ENCODE data around the gene RHEX.
A peak's percentile ranks its signal among the peaks of the same experiment; 100 is the strongest.
"Not testable (repeated sequence)": the region's sequence is repeated elsewhere in the genome, so short reads cannot be mapped to it uniquely, and the experiment has no call there.

Gene RHEX, protein sequence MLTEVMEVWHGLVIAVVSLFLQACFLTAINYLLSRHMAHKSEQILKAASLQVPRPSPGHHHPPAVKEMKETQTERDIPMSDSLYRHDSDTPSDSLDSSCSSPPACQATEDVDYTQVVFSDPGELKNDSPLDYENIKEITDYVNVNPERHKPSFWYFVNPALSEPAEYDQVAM

DNA sequence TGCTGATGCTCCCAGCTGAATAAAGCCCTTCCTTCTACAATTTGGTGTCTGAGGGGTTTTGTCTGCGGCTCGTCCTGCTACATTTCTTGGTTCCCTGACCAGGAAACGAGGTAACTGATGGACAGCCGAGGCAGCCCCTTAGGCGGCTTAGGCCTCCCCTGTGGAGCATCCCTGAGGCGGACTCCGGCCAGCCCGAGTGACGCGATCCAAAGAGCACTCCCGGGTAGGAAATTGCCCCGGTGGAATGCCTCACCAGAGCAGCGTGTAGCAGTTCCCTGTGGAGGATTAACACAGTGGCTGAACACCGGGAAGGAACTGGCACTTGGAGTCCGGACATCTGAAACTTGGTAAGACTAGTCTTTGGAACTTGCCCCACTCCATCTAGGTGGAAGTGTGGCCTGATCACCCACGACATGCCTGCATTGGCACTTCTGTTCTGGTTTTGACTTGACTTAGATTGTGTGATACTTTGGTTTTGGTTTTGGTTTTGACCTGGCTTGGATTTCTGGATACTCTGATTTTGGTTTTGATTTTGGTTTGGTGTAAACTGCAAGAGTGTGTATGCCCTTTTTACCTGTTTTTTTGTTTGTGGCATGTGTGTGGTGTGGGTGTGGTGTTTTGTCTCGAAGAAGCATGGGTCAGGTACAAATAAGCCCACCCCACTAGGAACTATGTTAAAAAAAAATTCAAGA lies at the start of gene RHEX:
RHEX (plus strand) TSS at position 255 of the 692 bp plus-strand sequence. CDS start 44,656 bp downstream, outside the sequence.
- DNase-seq (ENCODE audit: low spot score), result not testable (repeated sequence)

DNA sequence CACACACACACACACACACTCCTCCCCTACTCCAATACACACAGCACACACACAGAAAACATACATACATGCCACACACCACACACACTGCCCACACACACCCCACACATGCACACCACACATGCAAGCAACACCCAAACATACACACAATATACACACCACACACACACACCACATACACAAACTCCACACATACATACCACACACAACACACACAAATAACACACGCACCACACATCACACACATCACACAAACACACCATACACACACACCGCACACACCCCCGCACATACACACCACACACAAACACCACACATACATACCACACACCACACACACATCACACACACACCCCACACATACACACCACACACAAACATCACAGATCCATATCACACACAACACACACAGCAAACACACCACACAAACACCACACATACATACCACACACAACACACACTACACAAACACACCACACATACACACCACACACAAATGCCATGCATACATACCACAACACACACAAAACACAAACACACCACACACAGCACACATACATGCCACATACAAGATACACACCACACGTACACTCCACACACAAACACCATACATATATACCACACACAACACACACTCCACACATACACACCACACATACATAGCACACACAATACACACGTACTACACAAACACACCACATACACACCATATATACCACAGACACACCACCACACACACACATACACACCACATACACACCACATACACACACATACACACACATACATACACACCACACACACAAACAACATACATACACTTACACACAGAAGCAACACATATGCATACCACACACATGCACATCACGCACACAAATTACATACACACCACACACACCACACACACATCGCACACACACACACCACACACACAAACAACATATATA lies 48.8 kb upstream of the RHEX start:
- DNase-seq (ENCODE audit: low spot score), result no peak

DNA sequence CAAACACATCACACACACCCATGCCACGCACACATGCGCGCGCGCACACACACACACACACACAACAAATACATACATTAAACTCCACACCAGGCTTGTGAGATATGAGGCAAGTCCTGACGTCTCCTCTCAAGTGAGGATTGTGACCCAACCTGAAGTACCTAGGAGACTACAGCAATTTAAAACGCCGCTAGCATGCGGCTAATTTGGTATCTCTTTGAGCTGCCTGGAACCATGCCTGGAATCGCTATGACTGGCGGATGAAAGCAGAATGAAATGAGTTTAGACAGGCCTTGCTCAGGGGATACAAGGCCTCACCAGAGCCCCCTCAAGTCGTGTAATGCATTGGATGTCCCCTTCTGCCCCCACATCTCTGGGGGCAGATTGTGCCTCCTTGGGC lies 48.1 kb upstream of the RHEX start:
- no peak for DNase-seq (ENCODE audit: low spot score)

DNA sequence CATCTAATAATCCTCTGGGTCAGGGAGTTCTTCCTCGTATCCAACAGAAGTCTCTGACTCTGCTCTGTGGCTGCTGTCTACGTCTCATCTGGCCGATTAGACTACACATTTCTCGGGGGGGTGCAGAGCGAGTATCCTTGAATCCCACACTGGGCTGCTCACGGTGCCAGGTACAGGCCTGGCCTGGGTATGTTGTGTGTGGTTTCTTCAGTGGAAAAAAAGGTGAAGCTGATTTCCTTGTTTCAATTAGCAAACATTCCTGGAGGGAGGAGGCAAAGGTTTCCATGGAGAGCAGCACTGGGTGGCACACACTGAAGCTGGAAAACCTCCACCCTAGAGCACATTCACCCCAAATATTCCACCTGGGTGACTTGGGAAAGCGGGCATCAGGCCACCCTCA lies 47.7 kb upstream of the RHEX start:
- no peak for DNase-seq (ENCODE audit: low spot score)

DNA sequence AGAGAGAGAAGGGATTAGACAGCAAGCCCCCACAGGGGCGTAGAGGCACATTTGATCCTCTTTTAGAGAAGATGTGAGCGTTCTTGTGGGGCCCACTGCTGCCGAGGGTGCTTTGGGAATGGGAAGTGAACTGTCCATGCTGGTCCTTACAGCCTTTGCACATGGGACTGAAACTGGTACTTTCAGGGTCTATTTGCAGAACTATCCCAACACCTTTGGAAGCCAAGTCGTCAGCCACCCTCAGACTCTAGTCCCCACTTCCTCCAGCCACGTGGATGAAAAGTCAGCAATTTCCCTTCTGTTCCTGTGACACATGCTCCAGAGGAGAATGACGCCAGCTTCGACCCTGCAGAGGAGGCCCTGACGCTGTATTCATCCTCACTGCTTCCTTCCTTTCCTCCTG lies 47.2 kb upstream of the RHEX start:
- DNase-seq (ENCODE audit: low spot score), result no peak

DNA sequence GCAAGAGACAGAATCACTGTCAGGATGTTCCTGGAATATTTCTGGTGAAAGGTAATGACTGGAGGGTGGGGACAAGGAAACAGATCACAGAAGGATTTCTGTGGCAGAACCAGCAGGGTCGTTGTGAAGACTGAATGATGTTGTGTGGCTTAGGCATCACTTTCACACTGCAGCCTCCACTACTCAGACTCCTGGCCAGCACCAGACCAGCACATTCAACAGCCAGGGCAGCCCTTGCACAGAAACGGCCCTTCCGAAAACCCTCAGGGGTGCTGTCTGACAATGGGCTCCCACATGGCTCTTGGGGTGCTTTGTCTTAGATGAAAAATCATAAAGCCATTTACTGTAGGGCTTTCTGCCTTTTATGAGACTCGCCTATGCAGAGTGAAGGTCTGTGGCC lies 46.0 kb upstream of the RHEX start:
- no peak for DNase-seq (ENCODE audit: low spot score)

DNA sequence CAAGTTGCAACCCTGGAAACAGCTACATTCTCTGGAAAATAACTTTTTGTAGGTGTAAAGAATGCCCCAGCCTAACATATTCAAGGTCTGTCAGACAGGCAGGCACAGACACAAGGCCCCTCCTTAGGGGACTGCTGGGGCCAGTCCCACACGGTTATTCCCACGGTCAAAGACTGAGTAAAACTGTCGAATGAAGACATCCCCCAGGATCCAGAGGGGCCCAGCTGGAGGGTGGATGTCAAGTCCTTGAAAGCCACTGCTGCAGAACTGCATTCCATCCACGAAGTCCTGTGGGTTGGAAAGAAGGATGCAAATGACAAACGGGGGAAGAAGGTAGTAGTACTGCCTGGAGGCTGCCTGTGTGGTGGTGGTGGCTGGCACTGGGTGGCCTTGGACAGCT lies 42.9 kb upstream of the RHEX start:
- DNase-seq (ENCODE audit: low spot score), result no peak

DNA sequence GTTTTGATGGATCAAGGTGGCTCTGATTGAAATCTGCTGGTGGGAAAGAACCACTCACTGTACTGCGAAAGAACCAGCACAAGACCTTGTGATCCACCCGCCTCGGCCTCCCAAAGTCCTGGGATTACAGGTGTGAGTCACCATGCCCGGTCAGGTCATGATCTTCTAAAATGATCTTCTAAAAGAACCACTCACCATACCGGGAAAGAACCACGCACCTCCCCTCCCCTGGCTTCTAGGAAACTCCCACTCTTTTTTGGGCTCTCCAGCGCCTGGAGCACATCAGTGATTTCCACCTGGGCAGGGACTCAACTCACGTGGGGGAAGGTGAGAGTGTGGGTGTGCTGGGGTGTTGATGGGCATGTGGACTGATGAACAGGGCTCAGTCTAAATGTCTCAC lies 41.9 kb upstream of the RHEX start:
- DNase-seq (ENCODE audit: low spot score), result no peak

DNA sequence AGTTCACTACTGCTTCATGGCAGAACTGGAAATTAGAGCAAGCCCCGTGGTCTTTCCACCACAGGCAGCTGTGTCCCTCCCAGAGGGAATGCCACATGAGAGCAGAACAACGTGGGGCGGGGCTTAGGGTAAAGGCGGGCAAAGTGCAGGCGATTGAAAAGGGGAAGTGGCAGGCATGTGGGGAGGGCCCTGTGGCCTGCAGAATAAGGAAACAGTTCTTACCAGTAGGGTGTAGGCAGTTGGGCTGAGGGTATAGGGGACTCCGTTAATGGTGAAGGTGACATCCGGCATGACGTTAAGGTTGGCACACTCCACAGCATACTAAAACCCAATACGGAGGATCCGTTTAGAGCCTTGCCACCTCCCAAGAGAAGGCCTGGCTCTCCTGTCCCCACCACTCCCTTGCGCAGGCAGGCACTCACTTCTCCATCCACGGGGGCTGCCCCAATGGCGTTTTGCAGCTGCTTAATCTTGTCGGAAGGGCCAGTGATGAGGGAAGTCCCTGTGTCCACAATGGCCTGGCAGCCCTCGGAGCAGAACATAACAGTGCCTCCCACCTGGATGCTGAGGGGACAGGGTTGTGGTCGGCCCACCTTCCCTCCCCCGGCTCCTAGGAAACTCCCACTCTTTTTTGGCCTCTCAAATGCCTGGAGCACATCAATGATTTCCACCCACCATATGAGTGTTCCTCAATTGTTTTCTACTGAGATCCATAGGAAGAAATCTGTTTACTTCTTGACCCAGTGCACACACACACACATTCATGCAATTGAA lies 40.7 kb upstream of the RHEX start:
- no peak for DNase-seq (ENCODE audit: low spot score)

DNA sequence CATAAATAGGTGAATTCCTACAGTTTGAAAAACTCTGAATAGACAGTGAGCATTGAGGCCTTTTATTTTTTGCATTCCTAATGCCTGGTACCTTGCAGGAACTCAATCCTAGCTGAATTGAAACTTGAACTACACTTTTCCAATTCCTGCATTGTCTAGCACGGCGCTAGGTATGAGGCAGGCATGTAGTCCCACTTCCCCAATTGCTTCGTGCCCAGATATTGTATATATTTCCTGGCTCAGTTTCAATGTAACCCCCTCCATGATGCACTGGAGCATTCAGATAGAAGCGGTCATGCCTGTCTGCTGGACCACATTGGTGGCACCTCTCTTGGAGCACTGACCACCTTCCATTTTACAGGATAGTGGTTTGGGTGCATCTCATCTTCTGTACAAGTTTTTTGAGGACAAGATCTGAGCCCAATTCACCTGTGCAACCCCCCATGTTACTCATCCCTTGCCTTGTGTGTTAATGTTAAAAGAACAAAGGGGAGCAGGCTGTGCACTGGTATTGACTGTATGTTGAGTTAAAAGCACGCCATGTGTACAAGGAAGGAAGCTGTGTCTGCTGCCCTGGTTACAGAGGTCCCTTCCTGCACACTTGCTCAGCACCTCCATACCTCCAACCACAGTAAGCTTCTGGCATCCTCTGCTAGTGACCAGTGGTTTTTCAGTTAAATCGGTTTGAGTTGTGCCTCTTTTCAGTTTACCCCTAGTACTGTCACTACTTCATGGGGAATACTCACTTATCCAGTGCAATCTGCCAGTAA lies 39.8 kb upstream of the RHEX start:
- no peak for DNase-seq (ENCODE audit: low spot score)

DNA sequence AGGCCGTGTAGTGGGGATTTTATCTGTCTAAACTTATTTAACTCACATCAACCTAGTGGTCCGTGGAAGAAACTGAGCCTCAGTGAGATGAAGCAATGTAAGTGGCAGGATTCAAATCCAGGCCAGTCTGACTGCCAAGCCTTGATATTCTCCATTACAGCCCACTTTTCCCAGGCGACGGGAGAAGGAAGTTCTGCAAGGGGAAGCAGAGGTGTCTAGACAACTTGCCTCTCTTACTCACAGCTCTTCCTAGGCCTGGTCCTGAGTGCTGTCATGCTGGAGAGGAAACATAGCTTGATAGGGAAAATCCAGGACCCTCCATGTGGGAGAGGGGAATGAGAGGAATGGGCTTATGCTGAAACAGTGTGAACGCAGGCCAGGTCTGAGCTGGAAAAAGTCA lies 38.4 kb upstream of the RHEX start:
- DNase-seq (ENCODE audit: low spot score), result no peak

DNA sequence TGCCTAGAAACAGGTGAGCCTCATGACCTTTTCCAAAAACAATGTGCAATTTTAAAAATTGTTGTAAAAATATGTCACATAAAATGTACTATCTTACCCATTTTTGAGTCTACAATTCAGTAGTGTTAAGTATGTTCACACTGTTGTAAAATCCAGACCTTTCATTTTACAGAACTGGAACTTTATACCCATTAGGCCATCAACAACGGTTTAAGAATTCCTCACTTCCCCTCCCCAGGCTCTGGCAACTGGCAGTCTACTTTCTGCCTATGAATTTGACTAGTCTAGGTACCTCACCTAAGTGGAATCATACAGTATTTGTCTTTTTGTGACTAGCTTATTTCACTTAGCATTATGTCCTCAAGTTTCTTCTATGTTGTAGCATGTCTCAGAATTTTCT lies 37.9 kb upstream of the RHEX start:
- DNase-seq (ENCODE audit: low spot score), result no peak

DNA sequence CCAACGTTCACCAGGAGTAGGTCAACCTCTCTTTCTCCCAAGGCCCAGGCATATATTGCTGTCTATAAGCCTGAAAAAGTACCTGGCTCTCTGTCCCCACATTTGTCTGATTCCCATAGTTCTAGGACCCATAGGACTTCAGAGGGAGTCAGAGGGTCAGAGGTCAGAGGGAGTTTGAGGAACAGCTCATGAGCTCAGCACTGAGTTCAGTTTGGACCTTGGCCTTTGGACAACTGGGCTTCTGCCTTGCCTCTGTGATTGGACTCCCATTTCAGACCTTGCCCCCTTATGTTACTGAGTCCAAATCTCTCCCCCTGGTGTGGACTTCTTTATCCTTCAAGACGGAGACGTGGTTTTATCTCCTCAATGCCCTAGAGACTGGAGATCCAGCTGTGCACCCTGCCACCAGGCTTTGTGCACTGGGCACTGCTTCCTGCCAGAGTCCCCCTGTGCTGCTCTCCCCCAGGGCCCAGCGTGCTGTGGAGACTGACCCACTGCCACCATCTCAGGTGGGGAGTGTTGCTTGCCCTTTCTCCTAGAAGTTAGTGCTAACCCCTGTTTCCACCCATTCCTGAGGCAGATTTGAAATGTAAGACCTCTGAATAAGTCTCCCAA lies 32.5 kb upstream of the RHEX start:
- DNase-seq (ENCODE audit: low spot score), result no peak

DNA sequence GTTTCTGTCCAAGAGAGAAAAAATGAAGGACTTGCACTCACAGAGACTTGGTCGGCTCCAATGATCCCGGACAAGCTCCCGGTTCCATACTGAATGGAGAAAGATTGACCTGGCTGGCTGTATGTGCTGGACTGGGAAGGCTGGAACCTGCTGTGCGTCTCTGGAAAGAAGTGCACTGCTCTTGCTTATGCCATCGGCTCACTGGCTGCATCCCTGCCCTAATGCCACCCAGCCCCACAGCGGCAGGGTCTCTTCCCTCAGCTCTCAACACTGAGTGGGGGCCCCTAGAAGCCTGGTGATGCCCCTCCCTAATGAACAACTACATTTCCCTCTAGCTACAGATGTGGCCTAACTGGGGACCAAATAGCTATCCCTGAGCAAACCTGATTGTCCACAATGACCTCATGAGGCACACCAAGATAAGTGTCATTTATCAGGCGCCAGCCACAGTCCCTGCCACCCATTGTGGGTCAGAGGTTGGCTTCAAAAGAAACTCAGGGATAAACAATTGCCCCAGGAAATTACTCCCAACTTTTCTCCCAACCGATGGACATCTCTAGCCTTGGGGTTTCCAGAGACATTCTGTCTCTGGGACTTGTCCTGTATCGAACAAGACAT lies 31.9 kb upstream of the RHEX start:
- no peak for DNase-seq (ENCODE audit: low spot score)

DNA sequence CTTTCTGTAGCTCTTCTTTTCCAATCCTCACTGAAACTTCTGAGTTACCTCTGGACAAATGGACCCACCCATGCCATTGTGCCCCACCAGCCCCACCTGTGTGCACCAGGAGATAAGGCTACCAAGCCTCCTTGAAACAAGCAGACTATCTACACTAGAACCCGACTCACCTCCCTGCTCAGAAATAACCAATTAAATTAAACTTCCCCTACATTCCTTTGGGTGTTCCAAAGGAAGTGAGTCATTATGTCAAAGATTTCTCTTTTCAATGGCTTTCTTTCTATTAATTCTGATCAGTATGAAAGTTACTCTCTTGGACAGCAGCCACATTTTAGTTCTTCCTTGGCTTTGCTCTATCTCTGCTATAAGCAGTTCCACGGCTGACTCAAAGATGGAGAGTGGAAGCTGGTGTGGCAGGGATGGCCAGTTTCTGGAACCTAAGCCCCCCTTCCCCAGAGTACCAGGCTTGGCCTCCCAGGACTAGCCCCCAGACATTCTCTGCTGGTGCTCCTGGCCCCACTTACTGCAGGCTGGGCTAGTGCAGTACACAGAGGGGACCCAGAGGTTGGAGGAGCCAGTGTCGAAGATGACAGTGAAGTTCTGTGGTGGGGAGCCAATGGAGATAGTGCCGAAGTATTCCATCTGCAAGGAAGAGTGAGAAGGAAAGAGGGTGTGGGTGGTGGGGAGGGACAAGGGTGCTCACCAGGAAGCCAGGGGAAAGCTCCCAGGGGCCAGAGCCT lies 31.2 kb upstream of the RHEX start:
- peak; percentile 97 for DNase-seq (ENCODE audit: low spot score)

DNA sequence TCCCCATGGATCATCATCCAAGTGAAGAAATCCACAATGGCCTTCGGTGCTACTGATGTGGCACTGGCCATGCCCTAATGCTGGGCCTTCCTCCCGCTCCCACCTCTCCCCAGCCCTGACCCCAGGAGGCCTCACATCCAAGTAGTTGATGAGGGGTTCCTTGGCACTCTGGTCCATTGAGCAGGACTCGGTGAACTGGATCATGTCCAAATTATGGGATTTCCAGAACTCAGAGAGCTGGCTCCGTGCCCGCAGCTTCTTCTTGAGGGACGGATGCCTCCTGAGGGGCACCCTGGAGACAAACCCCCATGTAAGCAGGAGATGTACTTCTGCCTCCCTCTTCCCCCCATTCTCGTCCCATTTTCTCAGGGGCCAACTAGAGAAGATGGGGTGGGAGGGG lies 30.2 kb upstream of the RHEX start:
- no peak for DNase-seq (ENCODE audit: low spot score)

DNA sequence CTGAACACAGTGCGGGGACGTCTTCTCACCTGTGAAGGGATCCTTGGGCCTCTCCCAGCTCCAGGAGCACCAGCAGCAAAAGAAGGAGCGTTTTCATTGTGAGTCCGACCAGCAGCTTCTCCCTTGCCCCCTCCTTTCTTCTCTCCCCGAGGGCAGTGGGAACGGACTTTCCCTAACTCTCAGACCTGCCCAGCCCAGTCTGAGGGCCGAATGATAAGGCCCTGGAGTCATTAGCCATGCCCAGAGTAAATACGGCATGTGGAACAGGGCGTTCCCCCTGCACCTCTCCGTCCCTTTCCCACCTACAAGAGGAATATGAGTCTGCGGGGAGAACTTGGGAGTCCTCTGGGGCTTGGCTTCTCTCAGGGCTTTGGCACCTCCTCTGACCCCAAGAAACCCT lies 29.3 kb upstream of the RHEX start, which contains the start of gene CTSE:
CTSE (minus strand) TSS at position 201 of the 400 bp plus-strand sequence; CDS start at position 97, 104 bp downstream.
- DNase-seq (ENCODE audit: low spot score), result no peak

DNA sequence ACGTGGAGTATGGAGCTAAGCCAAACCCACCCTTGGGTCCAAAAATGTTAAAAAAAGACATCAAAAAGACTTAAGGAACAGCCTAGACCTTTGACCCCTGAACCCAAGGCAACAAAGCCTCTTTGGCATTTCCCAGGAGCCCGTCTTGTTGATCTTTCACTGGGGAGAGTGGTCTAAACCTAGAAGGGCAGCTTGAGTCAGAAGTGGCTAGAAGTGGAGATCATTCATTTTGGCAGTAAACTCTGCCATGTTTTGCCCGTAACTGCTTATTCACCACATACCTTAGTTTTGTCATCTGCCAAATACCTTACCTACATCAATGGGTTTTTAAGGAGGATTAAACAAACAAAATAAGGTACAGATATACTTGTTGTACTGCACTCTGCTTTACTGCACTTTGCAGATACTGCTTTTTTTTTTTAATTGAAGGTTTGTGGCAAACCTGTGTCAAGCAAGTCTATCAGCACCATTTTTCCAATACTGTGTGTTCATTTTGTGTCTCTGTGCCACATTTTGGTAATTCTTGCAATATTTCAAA lies 27.6 kb upstream of the RHEX start:
- no peak for DNase-seq (ENCODE audit: low spot score)

DNA sequence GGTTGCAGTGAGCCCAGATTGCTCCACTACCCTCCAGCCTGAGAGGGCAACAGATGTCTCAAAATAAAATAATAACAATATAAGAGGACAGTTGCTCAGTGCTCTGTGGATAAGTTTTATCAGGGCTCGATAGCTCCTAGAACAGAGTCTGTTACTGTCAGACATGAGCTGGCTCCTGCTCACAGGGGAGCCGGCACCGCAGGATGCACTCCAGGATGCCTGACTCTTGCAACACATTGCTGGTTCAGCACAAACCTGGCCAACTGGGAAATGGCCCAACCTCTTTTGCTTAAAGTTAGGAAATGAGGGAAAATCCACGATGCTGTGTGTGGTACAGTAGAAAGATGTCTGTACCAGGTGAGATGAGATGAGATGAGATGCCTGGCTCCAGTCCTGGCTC lies 23.5 kb upstream of the RHEX start:
- no peak for DNase-seq (ENCODE audit: low spot score)

Measured in COLO829 (cell line).